Stimulated activated CD8-positive, alpha-beta memory T cell treated with anti-CD3 and anti-CD28 coated beads, Interleukin-15, amount 100 ng/mL, for 24 hours (primary cell): ENCODE data around the gene CDK17.
"Not testable (repeated sequence)": the region's sequence is repeated elsewhere in the genome, so short reads cannot be mapped to it uniquely, and the experiment has no call there.

Experiments used
- DNase-seq: peaks from one replicate; pipeline ENCODE4 v3.0.0-alpha.2; 2020; ENCODE audit warnings: low read depth

Gene CDK17

DNA sequence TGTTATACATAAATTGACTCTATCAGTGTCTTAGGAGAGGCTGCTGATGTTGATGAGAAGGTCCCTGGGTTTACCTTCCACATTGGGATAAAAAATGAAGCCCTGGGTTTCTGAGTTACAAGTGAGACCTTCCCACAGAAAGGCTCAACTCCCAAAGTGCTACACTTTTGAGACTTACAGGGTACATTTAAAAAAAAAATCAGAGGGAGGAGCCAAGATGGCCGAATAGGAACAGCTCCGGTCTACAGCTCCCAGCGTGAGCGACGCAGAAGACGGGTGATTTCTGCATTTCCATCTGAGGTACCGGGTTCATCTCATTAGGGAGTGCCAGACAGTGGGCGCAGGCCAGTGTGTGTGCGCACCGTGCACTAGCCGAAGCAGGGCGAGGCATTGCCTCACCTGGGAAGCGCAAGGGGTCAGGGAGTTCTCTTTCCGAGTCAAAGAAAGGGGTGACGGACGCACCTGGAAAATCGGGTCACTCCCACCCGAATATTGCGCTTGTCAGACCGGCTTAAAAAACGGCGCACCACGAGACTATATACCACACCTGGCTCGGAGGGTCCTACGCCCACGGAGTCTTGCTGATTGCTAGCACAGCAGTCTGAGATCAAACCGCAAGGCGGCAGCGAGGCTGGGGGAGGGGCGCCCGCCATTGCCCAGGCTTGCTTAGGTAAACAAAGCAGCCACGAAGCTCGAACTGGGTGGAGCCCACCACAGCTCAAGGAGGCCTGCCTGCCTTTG is 84.3 kb downstream of the CDK17 start:
- DNase-seq: not testable (repeated sequence)

DNA sequence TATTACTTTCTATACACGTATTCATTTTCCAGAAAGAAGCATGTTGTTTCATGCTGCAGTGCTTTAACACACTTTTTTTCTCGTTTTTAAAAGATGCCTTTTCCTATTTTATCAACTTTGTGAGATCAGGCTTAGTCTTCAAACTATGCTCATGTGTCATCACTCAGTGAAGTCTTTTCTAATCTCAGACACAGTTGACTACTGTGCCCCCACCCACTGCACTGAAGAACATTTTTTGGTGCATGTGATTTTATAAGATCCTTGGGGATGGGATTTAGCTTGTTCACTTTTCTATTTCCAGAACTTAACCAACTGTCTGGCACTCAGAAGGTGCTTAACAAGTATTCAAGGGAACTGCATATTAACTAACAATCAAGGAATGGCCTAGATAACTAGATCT is 85.5 kb downstream of the CDK17 start:
- DNase-seq: no peak

DNA sequence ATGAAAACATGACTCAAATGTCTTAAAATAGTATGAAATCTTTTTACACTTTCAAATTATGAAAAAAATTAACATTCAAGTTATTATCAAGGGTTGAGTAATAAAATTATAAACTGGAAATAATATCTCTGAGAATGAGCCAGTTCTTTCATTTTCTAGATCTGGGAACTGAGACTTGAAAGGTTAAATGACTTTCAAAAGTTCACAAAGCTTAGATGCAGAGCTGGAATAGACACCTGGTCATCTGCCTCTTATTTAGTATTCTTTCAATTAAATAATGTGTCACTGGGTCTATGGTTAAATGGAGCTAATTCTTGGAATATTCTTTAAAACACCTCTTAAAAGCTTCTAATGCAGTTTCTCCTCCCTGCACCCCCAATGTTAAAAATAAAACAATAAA is 86.6 kb downstream of the CDK17 start:
- no peak for DNase-seq

DNA sequence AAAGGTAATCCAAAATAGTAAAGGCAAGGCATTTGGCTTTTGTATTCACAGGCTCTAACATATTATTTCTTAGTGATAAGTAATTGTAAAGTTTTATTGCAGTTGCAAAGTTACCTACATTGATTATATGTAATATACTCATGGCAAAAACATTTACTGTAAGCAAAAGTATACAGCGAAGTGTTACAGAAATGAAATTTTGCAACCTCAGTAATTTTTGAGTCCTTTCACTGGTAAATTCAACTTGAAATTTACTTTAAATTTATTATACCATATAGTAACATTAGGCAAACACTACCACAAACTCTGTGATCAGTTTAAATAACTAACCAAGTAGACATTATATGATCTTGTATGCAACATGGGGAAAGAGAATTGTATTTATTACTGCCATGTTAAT is 89.0 kb downstream of the CDK17 start:
- DNase-seq: no peak

DNA sequence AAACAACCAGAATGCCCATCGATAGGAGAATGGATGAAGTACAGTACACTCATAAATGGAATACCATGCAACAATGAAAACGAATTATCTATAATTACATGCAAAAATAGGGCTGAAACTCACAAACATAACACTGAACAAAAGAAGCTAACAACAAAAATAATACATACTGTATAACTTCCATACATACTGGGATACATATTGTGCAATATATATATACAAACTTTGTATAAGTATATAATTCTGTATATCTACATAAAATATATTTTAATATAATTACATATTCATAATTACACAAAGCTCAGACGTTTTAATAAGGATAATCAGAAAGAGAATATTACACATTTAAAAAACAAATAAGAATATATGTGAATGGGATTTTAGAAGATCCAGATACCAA is 90.2 kb downstream of the CDK17 start:
- DNase-seq: no peak

DNA sequence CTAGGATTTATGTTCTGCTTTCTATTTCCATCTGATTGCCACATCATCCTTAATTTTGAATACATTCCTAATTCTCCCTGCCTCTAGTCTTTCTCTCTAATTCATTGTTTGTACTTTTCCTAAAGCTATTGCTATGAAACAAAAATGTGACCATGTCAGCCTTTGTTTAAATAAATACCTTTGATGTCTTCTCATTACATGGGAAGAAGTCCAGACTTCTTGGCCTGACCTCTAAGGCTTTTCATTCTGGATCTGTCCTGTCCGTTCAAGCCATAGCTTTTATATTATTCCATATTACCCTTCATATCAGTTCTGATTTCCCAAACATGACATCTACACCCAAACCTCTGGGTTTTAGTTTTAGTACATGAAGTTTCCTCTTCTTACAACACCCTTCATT is 91.4 kb downstream of the CDK17 start:
- DNase-seq: no peak

DNA sequence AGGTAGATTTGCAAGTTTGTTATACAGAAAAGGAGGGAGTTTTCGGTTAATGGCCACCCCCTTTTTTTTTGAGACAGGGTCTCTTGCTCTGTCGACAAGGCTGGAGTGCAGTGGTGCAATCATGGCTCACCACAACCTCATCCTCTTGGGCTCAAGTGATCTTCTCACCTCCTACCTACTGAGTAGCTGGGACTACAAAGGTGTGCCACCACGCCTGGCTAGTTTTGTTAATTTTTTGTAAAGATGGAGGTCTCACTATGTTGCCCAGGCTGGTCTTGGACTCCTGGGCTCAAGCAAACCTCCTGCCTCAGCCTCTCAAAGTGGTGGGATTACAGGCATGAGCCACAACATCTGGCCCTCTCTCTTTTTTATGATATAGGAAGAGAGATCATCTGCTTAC is 94.6 kb downstream of the CDK17 start:
- DNase-seq: no peak

DNA sequence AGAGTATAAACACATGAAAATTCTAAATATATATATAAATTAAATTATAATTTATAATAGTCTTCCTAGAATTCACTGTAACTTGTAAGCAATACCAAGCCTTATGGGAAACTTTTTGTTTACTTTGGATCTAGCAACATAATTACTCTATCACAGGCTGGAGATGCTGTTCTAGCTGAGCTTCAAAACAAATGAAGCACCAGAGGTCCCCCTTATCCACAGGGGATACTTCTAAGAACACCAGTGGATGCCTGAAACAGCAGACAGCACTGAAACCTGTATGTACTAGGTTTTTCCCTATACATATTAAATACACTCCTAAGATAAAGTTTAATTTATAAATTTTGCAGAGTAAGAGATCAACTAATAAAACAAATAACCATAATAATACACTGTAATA is 96.6 kb downstream of the CDK17 start:
- DNase-seq: no peak

DNA sequence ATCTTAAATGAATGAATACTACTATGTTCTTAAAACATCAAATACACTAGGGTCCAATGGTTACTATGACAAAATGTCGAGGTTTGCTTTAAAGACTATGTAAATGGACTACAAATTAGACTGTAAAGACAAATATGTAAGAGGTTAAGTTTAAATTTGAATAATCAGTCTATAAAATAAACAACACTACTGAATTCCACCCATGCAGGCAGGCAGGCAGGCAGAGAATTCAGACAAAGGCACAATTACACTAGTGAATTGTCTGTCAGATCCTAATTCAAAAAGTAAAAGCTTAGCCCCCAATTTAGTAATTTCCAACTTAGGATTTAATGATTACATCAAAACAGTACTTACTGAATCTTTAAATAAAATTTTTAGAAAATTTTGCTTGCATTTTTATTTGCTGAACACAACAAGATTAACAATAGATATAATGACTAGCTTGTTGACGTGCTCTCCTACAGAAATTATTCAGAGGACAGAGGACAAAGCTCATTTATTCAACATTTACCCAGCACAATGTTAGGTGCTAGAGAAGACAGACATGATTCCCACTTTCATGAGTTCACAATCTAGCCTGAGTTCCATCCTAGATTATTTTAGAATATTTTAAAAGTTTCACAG is 97.4 kb downstream of the CDK17 start:
- no peak for DNase-seq

DNA sequence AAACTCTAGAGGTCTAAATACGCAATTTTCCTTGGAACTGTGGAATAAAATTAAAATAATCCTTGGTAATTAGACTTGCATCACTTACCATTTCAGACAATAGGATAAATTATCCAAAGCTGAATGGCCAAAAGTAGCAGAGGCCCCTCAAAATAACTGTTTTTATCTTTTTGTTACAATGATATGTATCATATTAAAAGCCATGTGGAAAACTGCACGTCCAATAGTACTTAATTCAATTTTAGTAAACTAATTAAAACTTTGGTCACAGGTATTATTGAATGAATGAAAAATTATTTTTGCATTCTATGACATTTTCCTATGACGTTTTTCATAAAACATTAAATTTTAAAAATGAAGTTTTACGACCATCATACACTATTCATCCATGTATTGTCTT is 98.5 kb downstream of the CDK17 start:
- no peak for DNase-seq

DNA sequence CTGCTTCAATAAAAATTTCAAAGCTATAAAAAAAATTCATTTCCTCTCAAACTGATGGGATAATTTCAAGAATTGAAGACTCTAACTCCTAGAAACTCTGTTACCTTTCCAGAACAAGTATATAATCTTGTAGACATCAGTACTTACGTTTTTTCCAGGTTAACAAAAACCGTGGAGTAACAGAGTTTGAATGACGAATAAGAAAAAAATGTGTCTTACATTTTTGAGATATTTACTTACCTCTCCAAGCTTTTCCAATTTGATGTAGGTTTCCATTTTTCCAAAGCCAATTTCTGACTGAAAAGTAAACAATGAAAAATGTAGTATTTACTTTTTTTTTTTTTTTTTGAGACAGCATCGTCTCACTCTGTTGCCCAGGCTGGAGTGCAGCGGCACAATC is 100.2 kb downstream of the CDK17 start:
- no peak for DNase-seq

DNA sequence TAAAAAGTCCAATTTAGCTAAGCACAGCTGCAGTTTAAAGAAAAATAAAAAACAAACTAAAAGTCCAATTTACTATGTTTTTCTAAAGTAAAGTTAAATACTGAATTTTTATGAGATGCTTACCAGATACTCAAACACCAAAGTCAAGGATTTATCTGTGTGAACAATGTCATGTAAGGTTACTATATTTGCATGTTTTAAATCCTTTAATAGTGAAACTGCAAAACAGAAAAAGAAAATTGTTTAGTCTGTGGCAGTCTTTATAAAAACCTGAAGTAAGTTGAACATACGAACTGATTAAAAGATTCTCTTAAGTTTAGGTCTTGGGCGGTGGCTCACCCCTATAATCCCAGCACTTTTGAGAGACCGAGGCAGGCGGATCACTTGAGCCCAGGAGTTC is 102.7 kb downstream of the CDK17 start:
- no peak for DNase-seq

DNA sequence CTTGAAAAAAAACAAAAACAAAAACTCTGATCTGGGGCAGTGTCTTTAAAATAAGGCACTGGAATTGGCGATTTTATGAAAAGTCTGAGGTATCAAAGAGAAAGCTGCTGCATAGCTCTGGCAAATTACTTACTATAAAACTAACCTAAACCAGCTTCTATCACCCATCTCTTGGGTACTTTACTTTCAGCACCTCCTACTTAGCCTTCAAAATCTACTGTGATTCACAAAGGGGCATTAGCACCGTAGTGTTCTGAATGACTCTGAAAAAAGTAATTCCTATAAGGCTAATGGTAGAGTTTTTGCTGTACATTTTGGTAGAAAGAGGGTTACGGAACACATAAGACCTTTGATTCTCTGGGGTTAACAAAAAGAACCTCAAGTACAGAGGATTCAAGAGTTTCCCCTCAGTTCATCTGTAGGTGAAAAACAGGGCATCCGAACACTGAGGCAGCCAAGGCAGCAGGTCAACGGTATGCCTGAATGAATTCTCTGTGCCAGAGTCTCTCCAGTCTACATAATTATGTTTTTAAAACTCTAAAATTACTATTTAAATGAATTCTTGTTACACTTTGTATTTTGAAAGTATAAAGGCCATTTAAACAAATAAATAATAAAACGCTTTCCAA is 104.6 kb downstream of the CDK17 start:
- DNase-seq: no peak

DNA sequence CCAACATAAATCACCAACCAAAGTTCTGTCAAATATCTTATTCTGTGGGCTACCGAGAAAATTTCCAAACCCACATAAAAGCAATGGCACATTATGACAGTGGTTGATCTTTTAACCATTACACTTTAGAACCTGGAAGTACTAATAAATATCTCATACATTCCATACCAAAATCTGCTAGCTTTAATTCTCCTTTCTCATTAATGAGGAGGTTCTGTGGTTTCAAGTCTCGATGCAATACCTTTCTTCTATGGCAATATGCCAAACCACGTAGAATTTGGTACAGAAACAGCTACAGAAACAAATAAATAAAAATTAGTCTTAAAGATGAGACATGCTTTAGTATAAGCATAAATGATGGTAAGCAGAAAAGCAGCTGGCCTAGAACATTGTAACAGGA is 105.4 kb downstream of the CDK17 start:
- no peak for DNase-seq

DNA sequence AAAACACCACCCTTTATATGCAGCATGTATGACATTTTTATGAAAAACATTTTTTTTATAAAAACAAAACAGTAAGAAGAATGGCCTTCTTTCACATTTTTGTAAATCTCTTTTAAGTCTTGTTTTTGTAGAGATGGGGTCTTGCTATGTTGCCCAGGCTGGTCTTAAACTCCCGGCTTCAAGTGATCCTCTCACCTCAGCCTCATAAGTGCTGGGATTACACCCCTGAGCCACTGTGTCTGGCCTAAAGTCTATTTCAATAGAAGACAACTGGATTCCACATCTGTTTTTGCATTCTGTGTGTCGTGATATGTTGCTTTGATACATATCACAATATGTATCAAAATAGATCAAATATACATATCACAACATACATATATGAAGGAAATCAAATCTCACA is 107.1 kb downstream of the CDK17 start:
- no peak for DNase-seq

DNA sequence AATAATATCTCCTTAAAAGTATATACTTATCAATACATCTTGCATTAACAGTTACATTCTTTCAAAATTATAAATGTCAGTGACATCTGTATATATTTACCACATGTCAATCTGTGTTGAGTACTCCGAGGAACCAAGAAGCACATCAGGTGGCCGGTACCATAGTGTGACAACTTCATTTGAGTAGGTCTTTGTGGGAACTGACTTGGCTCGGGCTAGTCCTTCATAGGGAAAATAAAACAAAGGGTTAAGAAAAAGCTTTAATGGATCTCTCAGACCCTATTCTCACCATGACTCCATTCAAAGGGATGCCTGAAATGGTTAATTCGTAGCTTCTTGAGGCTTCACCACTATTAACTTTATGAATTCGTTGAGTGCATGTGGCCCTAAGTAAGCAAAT is 111.2 kb downstream of the CDK17 start:
- DNase-seq: no peak

DNA sequence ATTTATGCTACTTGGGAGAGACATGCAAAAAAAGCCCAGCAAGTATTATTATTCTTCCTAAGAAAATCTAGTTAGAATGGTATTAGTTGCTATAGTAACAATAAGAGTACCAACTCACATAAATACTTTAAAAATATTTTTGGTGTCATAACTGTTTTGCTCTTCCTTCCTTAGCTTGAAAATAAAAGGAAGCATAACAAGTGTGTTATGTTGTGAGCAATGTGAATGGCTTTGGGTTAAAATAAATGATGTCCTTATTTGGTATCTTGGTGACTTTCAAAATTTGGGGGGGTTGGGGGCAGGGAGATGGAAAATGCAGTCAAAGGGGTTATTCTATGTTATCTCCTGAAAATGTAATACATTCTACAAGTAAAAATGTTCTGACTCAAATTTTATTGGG is 115.1 kb downstream of the CDK17 start:
- no peak for DNase-seq

DNA sequence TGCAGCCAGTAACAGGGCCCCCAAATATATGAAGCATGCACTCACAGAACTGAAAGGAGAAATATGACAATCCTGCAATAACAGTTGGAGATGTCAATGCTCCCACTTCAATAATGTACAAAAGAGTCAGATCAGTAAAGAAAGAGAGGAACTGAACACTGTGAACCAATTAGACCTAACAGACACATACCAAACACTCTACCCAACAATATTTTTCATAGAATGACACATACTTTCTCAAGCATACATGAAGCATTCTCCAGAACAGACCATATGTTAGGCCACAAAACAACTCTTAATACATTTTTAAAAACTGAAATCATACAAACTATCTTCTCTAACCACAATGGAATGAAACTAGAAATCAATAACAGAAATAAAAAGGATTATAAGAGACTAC is 125.9 kb downstream of the CDK17 start:
- DNase-seq: no peak

DNA sequence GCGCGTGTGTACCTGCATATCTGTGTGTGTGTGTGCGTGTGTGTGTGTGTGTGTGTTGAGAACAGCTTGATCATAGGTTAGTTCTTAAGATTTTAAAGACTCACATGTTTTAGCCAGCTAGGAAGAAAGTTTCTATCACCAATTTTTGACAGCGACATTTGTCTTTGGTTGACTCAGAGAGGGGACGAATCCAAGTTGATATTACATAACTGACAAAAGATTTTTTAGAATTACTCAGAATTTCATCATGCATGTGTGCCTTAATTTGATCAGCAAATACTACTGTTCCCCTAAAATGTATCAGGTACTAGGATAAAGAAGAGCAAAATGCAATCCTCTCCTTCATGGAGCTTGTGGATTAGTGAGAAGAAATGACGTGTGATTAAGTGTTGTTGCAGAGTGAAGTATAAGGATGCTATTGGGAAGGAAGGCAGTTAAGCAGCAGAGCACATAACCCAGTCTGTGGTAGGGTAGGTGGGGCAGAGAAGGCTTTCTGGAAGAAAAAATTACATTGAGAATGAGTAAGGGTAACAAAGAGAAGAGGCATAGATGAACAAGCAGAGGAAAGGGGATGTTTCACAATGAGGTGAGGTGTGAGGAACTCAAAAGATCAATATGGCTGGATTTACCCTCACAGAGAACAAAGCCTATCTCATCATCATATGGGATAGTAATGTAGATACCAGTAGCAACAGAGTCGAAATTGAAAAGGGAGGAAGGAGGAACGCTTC is 128.6 kb downstream of the CDK17 start:
- DNase-seq: no peak

DNA sequence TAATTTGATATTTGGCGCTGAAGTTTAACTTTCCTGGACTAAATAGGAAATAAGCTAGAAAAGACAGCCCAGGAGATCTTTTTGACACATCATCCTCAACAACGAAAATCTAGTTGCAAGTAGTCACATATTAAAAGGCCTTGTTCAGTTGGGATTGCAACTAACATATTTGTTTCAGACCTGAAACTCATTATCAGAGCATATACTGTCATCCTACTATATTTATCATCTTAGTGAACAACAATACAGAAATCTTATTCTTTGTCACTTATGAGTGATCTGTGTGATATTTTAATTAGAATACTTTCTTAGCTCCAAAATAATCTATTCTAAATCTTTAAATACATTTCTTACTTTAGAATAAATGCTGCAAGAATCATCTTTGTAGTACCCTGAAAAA is 134.0 kb downstream of the CDK17 start:
- DNase-seq: no peak

DNA sequence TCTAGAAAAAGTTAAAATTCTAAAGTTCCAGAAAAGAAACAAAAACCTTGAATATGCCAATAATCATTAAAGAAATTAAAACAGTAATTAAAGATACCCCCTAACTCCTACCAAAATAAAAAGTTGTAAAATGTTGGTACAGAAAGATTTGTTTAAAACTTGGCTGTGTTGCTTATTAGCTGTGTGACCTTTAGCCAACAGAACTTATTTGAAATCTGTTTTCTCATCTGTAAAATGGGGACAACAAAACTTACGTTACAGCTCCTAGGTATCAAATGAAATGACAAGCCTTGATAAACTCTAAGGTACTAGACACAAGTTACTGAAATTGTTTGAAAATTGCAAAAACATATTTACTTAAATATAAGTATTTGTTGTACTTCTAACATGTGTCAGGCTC is 134.4 kb downstream of the CDK17 start:
- DNase-seq: no peak

DNA sequence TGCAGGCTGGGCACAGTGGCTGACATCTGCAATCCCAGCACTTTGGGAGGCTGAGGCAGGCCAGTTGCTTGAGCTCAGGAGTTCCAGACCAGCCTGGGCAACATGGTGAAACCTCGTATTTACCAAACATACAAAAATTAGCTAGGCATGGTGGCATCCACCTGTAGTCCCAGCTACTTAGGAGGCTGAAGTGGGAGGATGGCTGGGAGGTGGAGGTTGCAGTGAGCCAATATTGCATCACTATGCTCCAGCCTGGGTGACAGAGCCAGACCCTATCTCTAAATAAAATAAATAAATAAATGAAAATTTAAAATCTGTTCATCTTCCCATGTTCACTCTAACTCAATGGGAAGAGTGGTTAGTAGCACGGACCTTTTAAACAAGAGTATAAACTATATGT is 134.8 kb downstream of the CDK17 start:
- no peak for DNase-seq

DNA sequence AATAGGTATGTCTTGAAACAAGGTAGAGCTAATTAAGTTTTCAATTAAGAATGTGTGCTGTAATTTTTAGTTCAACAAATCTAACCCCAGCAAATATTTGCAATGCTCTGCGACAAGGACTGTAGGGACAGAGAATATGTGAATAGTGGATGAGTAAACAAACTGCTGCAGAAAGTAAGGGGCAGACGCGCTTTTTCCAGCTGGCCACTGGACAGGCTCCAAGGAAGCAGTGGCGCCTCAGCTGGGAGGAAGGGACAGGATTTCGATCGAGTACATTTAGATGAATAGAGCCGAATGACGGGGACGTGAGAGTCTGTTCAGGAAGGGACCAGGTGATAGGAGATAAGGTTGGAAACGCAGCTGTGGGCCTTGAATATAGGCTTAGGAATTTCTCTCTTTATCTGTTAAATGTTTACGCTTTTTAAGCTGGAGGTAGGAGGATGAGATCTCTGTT is 136.8 kb downstream of the CDK17 start:
- DNase-seq: no peak
